ENCODE data around the gene KIF16B. TPM values are rescaled to one million over a fixed set of nuclear protein-coding genes. Genes with fewer than 3 reads are reported as not detected.

Gene KIF16B
- total and polyA plus RNA-seq, 10 of the 15 experiments (the other 5 are each of a cell fraction or from before 2014, with no cell fraction given), result 0.21 to 5.2 (median 3.0) TPM

DNA sequence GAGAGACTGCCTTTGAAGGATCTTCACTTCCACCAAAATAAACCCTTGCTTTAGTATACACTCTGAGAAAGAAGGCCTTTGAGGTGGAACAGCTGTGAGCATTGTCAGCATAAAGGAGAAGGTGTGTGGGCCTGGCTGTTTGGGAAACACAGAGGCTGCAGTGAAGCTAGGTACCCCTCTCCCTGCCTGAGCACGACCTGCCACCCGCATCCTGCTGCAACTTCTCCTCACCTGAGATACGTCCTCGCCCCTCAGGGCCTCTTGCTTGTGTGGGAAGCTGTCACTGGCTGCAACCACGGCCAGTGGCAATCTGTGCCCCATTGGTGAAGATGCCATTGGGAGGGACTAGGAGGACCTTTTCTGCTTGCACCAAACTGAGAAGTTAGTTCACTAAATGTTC, 307.9 kb downstream of the KIF16B start:
- DNase-seq (ENCODE audit: low read depth, low spot score), result no peak
- Histone ChIP-seq H3K4me3 (no peak overlapping the region), H3K27ac (ENCODE audit: control insufficient read depth, insufficient read depth) (no peak overlapping the region), H3K9me3 (replicated peaks; ENCODE audit: control insufficient read depth, insufficient read depth, low read length) (no peaks in the 10 kb centered on the region; the same call in 2 of the 3 replicates), H3K36me3 (ENCODE audit: control insufficient read depth in 2 of 2, insufficient read depth in 2 of 2, low read length in 1 of 2) (no peaks in the 10 kb centered on the region), H3K4me1 (ENCODE audit: control insufficient read depth, insufficient read depth, low read length) (no peaks in the 10 kb centered on the region), H3K4me2 (ENCODE audit: control insufficient read depth, insufficient read depth) (no peak overlapping the region), H3K79me2 (ENCODE audit: control insufficient read depth, insufficient read depth, low read length) (no peaks in the 10 kb centered on the region), H2AFZ (ENCODE audit: control insufficient read depth, low read depth, low read length) (no peak overlapping the region), H4K20me1 (ENCODE audit: control insufficient read depth, insufficient read depth) (no peaks in the 10 kb centered on the region), H3K9ac (ENCODE audit: control insufficient read depth, insufficient read depth, low read length) (no peak overlapping the region), H3K27me3 (replicated peaks in 1 of 2; ENCODE audit: control insufficient read depth in 2 of 2, insufficient read depth in 2 of 2, low read length in 1 of 2) (no peaks in the 10 kb centered on the region)
- BruUV-seq (replicated peaks), result no TSS peak
- no peak for ATAC-seq
- 0% methylated on average over 5 of the region's 5 CpGs for whole genome bisulfite sequencing (ENCODE audit: insufficient coverage, insufficient replicate concordance, low lambda C conversion rate, missing lambda C conversion rate)
- SMC1A ChIA-PET (ENCODE audit: uncharacterized antibody, unreplicated experiment), result no interaction called here
- CTCF ChIA-PET, result no interaction called here
- in situ Hi-C loops (cut with MboI) (no loop called here), intact Hi-C loops (cut with micrococcal nuclease; ENCODE audit: unreplicated experiment) (no loop called here)
- POLR2A ChIA-PET, result no interaction called here
- RAD21 ChIA-PET (ENCODE audit: unreplicated experiment), result no interaction called here
- no peak for FAIRE-seq
- TF ChIP-seq HDAC6 (IDR thresholded peaks at IDR 0.05; ENCODE audit: unreplicated experiment), result no peak
- TF ChIP-seq RCOR1 (conservative IDR thresholded peaks at IDR 0.05; ENCODE audit: low read depth, low read length), result no peak
- no peak for TF ChIP-seq BCL11A (IDR thresholded peaks at IDR 0.05; ENCODE audit: low read depth, low read length)
- TF ChIP-seq, protein P1, sequence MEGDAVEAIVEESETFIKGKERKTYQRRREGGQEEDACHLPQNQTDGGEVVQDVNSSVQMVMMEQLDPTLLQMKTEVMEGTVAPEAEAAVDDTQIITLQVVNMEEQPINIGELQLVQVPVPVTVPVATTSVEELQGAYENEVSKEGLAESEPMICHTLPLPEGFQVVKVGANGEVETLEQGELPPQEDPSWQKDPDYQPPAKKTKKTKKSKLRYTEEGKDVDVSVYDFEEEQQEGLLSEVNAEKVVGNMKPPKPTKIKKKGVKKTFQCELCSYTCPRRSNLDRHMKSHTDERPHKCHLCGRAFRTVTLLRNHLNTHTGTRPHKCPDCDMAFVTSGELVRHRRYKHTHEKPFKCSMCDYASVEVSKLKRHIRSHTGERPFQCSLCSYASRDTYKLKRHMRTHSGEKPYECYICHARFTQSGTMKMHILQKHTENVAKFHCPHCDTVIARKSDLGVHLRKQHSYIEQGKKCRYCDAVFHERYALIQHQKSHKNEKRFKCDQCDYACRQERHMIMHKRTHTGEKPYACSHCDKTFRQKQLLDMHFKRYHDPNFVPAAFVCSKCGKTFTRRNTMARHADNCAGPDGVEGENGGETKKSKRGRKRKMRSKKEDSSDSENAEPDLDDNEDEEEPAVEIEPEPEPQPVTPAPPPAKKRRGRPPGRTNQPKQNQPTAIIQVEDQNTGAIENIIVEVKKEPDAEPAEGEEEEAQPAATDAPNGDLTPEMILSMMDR (IDR thresholded peaks at IDR 0.05 in 2 of 3, conservative IDR thresholded peaks at IDR 0.05 in 1 of 3; ENCODE audit: control insufficient read depth in 2 of 3, extremely low read depth in 1 of 3, insufficient read depth in 1 of 3, low read depth in 3 of 3, low read length in 3 of 3), result no peak
- TF ChIP-seq BRCA1 (IDR thresholded peaks at IDR 0.05; ENCODE audit: low read depth, low read length), result no peak
- no peak for TF ChIP-seq SUZ12 (IDR thresholded peaks at IDR 0.05; ENCODE audit: unreplicated experiment)
- TF ChIP-seq SMC3 (IDR thresholded peaks at IDR 0.05; ENCODE audit: borderline replicate concordance, low read length), result no peak
- TF ChIP-seq ATF7 (IDR thresholded peaks at IDR 0.05; ENCODE audit: low read depth), result no peak
- TF ChIP-seq, protein P2, sequence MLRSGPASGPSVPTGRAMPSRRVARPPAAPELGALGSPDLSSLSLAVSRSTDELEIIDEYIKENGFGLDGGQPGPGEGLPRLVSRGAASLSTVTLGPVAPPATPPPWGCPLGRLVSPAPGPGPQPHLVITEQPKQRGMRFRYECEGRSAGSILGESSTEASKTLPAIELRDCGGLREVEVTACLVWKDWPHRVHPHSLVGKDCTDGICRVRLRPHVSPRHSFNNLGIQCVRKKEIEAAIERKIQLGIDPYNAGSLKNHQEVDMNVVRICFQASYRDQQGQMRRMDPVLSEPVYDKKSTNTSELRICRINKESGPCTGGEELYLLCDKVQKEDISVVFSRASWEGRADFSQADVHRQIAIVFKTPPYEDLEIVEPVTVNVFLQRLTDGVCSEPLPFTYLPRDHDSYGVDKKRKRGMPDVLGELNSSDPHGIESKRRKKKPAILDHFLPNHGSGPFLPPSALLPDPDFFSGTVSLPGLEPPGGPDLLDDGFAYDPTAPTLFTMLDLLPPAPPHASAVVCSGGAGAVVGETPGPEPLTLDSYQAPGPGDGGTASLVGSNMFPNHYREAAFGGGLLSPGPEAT (IDR thresholded peaks at IDR 0.05; ENCODE audit: low read depth), result no peak
- TF ChIP-seq BHLHE40 (IDR thresholded peaks at IDR 0.05; ENCODE audit: borderline replicate concordance in 1 of 2, low read depth in 2 of 2, low read length in 1 of 2), result no peak
- TF ChIP-seq, protein P3, sequence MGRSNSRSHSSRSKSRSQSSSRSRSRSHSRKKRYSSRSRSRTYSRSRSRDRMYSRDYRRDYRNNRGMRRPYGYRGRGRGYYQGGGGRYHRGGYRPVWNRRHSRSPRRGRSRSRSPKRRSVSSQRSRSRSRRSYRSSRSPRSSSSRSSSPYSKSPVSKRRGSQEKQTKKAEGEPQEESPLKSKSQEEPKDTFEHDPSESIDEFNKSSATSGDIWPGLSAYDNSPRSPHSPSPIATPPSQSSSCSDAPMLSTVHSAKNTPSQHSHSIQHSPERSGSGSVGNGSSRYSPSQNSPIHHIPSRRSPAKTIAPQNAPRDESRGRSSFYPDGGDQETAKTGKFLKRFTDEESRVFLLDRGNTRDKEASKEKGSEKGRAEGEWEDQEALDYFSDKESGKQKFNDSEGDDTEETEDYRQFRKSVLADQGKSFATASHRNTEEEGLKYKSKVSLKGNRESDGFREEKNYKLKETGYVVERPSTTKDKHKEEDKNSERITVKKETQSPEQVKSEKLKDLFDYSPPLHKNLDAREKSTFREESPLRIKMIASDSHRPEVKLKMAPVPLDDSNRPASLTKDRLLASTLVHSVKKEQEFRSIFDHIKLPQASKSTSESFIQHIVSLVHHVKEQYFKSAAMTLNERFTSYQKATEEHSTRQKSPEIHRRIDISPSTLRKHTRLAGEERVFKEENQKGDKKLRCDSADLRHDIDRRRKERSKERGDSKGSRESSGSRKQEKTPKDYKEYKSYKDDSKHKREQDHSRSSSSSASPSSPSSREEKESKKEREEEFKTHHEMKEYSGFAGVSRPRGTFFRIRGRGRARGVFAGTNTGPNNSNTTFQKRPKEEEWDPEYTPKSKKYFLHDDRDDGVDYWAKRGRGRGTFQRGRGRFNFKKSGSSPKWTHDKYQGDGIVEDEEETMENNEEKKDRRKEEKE (IDR thresholded peaks at IDR 0.05), result no peak
- no peak for TF ChIP-seq NBN (IDR thresholded peaks at IDR 0.05)
- no peak for TF ChIP-seq MEF2B (IDR thresholded peaks at IDR 0.05; ENCODE audit: partially characterized antibody, poor library complexity, severe bottlenecking)
- TF ChIP-seq NFYA (IDR thresholded peaks at IDR 0.05; ENCODE audit: borderline replicate concordance, low read depth, low read length), result no peak

Data from GM12878 (cell line).